Esophagus (tissue), 2 donors: Measurements from ENCODE around the gene RTRAF. TPM values are rescaled to one million over a fixed set of nuclear protein-coding genes. Genes with fewer than 3 reads are reported as not detected.

Experiments
- H3K27ac ChIP-seq, 2 donors: one replicate each; pipeline ENCODE4 v1.5.1; 2013; ENCODE audit warnings: low read depth in 2 of 2, mild to moderate bottlenecking in 2 of 2, inconsistent platforms in 1 of 2, low read length in 1 of 2, moderate library complexity in 1 of 2
- H3K27me3 ChIP-seq, 2 donors: one replicate each; pipeline ENCODE4 v1.6.1; 2013; ENCODE audit warnings: low read length in 2 of 2, control low read depth in 1 of 2, mild to moderate bottlenecking in 1 of 2; ENCODE audit not compliant: insufficient read depth in 2 of 2, control insufficient read depth in 1 of 2
- H3K36me3 ChIP-seq, 2 donors: one replicate each; pipeline ENCODE4 v1.6.1; 2013; ENCODE audit warnings: low read length in 1 of 2; ENCODE audit not compliant: control insufficient read depth in 2 of 2, insufficient read depth in 2 of 2
- H3K4me1 ChIP-seq, 2 donors: one replicate each; pipeline ENCODE4 v1.6.1; 2013; ENCODE audit warnings: low read length in 1 of 2; ENCODE audit not compliant: control insufficient read depth in 2 of 2, insufficient read depth in 2 of 2
- H3K4me3 ChIP-seq, 2 donors: one replicate each; pipeline ENCODE4 v1.5.1; 2013; ENCODE audit warnings: low read length in 2 of 2, mild to moderate bottlenecking in 2 of 2, low read depth in 1 of 2, moderate library complexity in 1 of 2
- H3K9me3 ChIP-seq, 2 donors: one replicate each; pipeline ENCODE4 v1.6.1; 2013; ENCODE audit warnings: mild to moderate bottlenecking in 2 of 2, low read depth in 1 of 2, low read length in 1 of 2, moderate library complexity in 1 of 2; ENCODE audit not compliant: control insufficient read depth in 2 of 2, insufficient read depth in 1 of 2
- WGBS, 2 donors: extraction: QIAGEN DNeasy Blood & Tissue Kit; methylation state at CpG; one replicate each; pipeline ENCODE4 v1.1.7; 2013; 5-methylcytosine and 5-hydroxymethylcytosine counted together
- polyA plus RNA-seq, 2 donors: library from polyadenylated mRNA; stranded (reverse); fragments of 200-250 nt; gene quantifications; one replicate each; pipeline ENCODE4 v1.2.3, GENCODE V29; 2013
- donor health status: healthy with polysubstance abuse.
- donor health status: Bipolar disorder and iron deficiency.

Gene RTRAF
- polyA plus RNA-seq, 2 donors = 83.5 to 108 TPM

DNA sequence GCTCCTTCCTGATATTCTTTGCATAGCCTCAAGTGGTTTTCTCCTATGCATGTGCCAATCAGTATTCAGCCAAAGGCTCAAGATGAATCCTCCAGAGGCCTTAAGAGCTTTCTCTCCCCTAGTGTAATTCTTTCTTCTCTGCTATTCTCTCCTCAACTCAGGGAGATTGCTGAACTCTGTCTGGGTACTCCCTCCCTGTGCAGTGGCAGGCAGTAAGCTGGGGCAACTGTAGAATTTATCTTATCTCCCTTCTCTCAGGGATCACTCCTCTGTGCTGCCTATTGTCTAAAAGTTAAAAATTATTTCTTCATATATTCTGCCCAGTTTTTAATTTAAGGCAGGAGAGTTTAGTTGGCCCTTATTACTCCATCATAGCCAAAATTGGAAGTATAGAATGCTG is 28.5 kb upstream of the RTRAF start:
- Histone ChIP-seq H3K4me1 (no peaks in the 10 kb centered on the region), H3K9me3 (peaks cover 0 to 3% of the 10 kb centered on the region in 2 donors), H3K36me3 (no peaks in the 10 kb centered on the region), H3K27ac (no peak overlapping the region), H3K27me3 (no peaks in the 10 kb centered on the region), H3K4me3 (no peak overlapping the region)

DNA sequence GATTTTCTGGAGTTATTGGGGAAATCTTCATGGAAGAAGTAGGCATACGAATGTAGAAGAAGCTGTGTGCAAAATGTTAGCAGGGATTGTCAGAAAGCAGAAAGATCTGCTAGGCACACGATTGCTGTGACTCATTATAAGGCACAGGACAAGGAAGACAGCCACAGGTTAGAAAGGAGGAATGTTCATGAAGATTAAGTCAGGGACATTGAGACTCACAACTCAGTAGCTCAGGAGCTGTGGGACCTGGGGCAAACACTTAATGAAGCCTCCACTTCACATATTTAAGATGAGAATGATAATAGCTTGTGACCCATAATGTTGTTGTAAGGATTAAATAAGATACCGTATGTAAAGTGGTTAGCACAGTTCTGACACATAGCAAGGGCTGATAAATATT is 26.6 kb upstream of the RTRAF start:
- Histone ChIP-seq H3K4me1 (no peaks in the 10 kb centered on the region), H3K27me3 (no peaks in the 10 kb centered on the region), H3K4me3 (no peak overlapping the region), H3K27ac (no peak overlapping the region), H3K36me3 (no peaks in the 10 kb centered on the region), H3K9me3 (peaks cover 0 to 3% of the 10 kb centered on the region in 2 donors)
- 24 to 25% methylated on average over 3 of the region's 3 CpGs for WGBS, 2 donors

DNA sequence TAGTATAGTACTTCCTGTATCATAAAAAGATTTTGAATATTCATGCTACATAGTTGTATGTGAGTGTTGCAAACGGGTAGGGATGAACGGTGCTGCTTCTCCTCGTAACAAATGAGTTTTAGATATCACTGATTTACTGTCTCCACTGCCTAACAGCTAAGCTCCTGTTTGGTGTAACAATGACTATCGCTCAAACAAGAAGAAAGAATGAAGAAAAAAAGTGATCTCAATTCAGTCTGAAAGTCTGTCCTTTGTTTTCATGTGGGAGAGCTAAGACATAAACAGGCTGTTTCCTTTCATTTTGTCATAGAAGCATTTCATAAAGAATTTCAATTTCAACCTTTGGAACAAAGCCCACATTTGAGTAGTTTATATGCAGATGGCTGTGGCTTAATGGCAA is 26.1 kb upstream of the RTRAF start:
- H3K9me3 ChIP-seq = peaks cover 0 to 3% of the 10 kb centered on the region in 2 donors
- no peaks in the 10 kb centered on the region for H3K36me3 ChIP-seq
- no peaks in the 10 kb centered on the region for H3K4me1 ChIP-seq
- H3K27me3 ChIP-seq = no peaks in the 10 kb centered on the region
- 29 to 34% methylated on average over 4 of the region's 4 CpGs for WGBS, 2 donors
- no peak overlapping the region for H3K4me3 ChIP-seq
- H3K27ac ChIP-seq = no peak overlapping the region

DNA sequence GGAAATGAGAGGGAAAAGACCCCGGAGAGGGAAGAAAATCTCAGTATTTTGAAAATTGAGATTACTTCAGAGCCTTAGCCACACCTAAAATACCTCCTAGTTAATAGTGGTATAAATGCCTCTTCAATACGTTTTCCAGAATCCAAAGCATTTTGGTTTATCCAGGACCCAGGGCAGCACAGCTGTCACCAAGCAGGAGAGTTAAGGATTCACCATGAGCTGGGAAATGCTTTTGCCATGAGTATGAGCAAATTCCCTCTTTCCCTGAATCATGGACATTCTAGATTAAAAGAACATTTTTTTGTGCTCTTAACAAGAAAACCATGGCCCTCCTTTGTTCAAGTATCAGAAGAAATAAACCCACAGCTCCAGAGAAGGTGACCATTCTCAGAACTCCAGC is 21.8 kb upstream of the RTRAF start:
- no peak overlapping the region for H3K27ac ChIP-seq
- WGBS, 2 donors = 81 to 84% methylated on average over 2 of the region's 2 CpGs

DNA sequence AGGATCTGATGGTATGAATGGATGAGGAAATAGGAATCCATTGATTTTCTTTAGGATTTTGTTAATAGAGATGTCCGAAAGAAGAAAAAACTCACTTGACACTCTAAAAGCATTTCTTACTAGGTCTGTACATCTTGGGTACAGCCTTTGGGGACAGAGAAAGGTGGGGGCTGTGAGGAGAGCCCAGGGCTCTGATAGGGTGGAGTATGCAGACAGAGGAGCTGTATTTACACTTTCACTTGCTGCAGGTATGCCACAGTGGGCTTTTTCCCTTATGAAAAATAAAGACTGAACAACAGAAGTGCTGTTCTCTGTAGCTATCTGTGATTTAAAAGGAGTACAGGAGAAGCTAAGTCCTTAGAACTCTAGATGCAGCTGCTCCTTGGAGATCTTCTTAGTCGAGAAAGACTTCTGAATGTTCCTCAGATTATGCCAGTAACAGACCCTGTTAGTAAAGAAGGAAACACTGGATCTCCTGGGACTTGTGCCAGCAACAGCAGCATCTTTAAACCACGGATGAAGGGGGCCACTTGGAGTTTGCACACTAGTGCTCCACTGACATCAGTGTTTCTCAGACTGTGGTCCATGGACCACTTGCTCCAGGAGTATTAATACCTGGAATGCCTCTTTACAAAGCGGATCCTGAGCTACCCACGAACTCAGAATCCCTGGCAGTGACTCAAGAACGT is 19.4 kb upstream of the RTRAF start:
- H3K27ac ChIP-seq = no peak overlapping the region
- H3K27me3 ChIP-seq = no peaks in the 10 kb centered on the region
- no peaks in the 10 kb centered on the region for H3K36me3 ChIP-seq
- no peaks in the 10 kb centered on the region for H3K9me3 ChIP-seq
- H3K4me3 ChIP-seq = no peak overlapping the region
- no peaks in the 10 kb centered on the region for H3K4me1 ChIP-seq
- 65 to 69% methylated on average over 6 of the region's 6 CpGs for WGBS, 2 donors

More for the DNA sequence above, 21.8 kb upstream of the RTRAF start:
- Histone ChIP-seq H3K27me3 (no peaks in the 10 kb centered on the region), H3K9me3 (no peaks in the 10 kb centered on the region), H3K4me1 (no peaks in the 10 kb centered on the region), H3K4me3 (no peak overlapping the region), H3K36me3 (no peaks in the 10 kb centered on the region)

DNA sequence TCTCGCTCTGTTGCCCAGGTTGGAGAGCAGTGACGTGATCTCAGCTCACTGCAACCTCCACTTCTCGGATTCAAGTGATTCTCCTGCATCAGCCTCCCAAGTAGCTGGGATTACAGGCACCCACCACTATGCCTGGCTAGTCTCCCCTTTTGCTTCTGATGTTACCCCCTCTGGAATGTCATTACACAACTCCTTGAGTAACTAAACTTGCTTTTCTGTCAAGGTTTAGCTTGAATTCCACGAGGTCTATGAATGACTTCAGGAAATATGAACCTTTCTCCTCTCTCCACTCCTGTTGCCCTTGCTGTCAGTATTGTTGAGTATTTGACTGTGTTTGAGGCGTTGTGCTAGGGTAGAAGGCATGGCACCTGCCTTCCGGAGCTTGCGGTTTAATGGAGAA is 16.8 kb upstream of the RTRAF start:
- 89 to 91% methylated on average over 7 of the region's 7 CpGs for WGBS, 2 donors
- no peaks in the 10 kb centered on the region for H3K27me3 ChIP-seq
- no peaks in the 10 kb centered on the region for H3K9me3 ChIP-seq
- no peaks in the 10 kb centered on the region for H3K4me1 ChIP-seq
- H3K36me3 ChIP-seq = no peaks in the 10 kb centered on the region
- no peak overlapping the region for H3K4me3 ChIP-seq
- H3K27ac ChIP-seq = no peak overlapping the region

DNA sequence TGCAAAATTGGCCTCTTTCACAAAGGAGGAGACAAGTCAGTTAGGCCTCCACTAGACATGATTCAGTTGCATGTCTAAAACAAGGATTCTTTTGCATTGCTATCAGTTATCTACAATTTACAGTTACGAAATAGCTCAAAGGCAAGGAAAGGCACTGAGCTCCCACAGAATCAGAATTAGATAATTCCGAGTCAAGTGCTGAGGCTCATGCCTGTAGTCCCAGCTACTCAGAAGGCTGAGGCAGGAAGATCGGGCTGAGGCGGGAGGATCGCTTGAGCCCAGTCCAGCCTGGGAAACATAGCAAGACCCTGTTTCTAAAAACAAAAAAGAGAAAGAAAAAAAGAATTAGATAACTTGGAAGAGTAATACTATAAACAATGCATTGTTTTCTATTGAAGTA is 12.3 kb upstream of the RTRAF start:
- Histone ChIP-seq H3K9me3 (no peaks in the 10 kb centered on the region), H3K4me3 (no peak overlapping the region), H3K4me1 (no peaks in the 10 kb centered on the region), H3K27ac (no peak overlapping the region), H3K27me3 (no peaks in the 10 kb centered on the region), H3K36me3 (no peaks in the 10 kb centered on the region)
- 94 to 96% methylated on average over 5 of the region's 5 CpGs for WGBS, 2 donors

DNA sequence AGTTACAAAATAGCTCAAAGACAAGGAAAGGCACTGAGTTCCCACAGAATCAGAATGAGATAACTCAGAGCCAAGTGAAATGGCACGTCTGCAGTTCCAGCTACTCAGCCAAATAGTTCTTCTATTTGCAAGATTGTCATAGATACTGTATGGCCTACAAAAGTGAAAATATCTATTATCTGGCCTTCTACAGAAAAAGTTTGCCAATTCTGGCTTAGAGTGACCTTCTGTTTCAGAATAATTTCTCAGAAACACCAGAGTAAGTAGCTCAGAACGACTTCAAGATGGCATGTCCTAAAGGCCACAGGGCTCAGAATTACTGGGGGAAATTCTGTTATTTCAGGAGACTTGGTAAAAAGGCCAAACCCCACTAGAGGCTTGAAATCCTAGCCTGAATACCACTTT is 10.7 kb upstream of the RTRAF start:
- no peaks in the 10 kb centered on the region for H3K36me3 ChIP-seq
- no peaks in the 10 kb centered on the region for H3K27me3 ChIP-seq
- 26 to 33% methylated on average over 2 of the region's 2 CpGs for WGBS, 2 donors
- H3K4me1 ChIP-seq = no peaks in the 10 kb centered on the region
- no peak overlapping the region for H3K4me3 ChIP-seq
- no peaks in the 10 kb centered on the region for H3K9me3 ChIP-seq
- no peak overlapping the region for H3K27ac ChIP-seq

DNA sequence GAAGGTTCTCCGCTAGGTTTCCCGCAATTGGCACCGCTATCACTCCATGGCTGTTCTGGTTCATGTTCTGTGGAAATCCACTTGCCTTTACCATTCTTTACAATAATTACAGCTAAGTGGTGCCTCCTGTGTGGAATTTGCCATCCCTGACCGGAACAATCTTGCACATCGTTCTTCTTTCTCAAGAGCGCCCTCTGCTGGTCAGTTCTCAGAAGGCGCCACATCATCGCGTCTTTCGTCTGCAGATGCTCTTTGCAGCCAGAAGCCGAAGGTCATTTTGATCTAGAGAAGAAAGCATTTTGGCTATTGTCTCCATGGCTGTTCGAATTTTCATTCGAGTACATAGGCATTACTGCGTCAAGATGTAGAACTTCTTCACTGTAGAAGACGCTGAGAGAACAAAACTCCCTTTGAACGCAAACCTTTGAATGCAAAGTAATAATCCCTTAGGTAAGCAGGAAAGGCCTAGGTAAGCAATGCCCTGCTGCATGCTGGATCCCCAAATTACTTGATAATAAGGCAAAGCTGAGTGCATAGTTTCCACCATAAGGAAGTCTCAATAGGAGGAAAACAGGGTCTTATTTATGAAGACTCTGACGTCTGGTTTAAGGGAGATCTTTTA is 10.1 kb upstream of the RTRAF start:
- Histone ChIP-seq H3K27ac (no peak overlapping the region), H3K27me3 (no peaks in the 10 kb centered on the region), H3K4me3 (no peak overlapping the region), H3K36me3 (no peaks in the 10 kb centered on the region), H3K9me3 (no peaks in the 10 kb centered on the region), H3K4me1 (no peaks in the 10 kb centered on the region)
- WGBS, 2 donors = 24 to 25% methylated on average over 17 of the region's 17 CpGs

DNA sequence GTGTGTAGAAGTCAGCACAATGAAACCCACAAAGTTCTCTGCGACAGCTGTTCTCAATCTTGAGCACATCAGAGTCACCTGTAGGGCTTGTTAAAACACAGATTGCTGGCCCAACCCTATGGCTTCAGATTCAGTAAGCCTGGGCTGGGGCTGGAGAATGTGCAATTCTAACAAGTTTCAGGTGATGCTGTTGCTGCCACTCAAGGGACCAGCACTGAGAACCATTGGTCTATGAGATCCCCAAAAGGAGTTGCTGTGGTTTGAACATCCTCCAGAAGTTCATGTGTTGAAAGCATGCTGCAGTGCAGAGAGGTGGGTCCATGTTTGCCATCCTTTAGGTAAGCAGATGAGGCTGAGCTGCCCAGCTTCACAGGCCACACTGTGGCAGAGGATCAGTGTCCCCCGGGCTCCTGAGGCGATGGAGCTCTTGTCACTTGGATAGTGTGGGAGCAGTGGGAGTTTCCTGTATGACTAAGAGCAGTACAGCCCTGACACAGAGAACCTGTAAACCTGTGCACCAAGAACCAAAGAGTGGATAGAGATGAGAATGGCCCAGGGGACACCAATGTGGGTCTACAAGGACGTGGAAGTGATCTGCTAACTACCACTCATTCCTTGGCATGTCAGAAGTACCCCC is 8.0 kb upstream of the RTRAF start:
- WGBS, 2 donors = 84 to 86% methylated on average over 4 of the region's 4 CpGs
- Histone ChIP-seq H3K36me3 (no peaks in the 10 kb centered on the region), H3K4me1 (no peaks in the 10 kb centered on the region), H3K4me3 (no peak overlapping the region), H3K9me3 (no peaks in the 10 kb centered on the region), H3K27ac (no peak overlapping the region), H3K27me3 (no peaks in the 10 kb centered on the region)
